Stimulated activated naive CD8-positive, alpha-beta T cell treated with anti-CD3 and anti-CD28 coated beads, Interleukin-15, Interleukin-2, amounts not matched to agents 100 ng/mL and 50 ng/mL, for 24 hours (primary cell): ENCODE results near the gene TUBGCP6.
A peak's percentile ranks its signal among the peaks of the same experiment; 100 is the strongest.

Experiments used
- H3K27ac Mint-ChIP-seq: one replicate; pipeline ENCODE4 v1.8.0; 2021; ENCODE audit warnings: mild to moderate bottlenecking, mixed read lengths
- H3K27me3 Mint-ChIP-seq: one replicate; pipeline ENCODE4 v1.8.0; 2021; ENCODE audit warnings: mixed read lengths
- H3K36me3 Mint-ChIP-seq: one replicate; pipeline ENCODE4 v1.8.0; 2021; ENCODE audit warnings: low read depth, mixed read lengths
- H3K4me1 Mint-ChIP-seq: one replicate; pipeline ENCODE4 v1.8.0; 2021; ENCODE audit warnings: low read depth, mixed read lengths
- H3K4me3 Mint-ChIP-seq: one replicate; pipeline ENCODE4 v1.8.0; 2021; ENCODE audit warnings: mild to moderate bottlenecking, mixed read lengths
- H3K9me3 Mint-ChIP-seq: one replicate; pipeline ENCODE4 v1.8.0; 2021; ENCODE audit warnings: mixed read lengths

The TUBGCP6 gene

DNA sequence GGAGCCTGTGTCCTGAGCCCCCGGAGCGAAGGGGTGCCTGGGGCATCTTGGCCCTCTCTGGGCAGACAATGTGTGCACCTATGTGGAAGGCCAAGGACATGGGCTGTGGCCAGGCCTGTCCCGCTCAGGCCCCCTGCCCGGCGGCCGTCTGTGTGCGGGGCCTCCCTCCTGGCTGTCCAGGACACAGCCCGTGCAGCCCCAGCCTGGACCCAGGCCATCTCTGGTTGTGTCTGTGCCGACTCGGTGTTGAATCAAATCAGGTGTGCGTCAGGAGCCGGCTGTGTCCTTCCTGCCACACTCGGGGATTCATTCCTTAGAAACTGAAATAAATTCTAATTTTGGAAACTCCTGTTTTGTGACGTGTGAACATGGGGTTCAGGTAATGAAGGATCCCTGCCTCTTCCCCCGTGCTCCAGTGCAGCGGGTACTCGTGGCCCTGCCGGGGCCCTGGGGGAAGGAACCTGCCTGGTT lies 45.5 kb downstream of the TUBGCP6 start:
- H3K4me3 Mint-ChIP-seq: peak overlapping the region; percentile 60
- peak overlapping the region; percentile 65 for H3K27ac Mint-ChIP-seq
- no peaks in the 10 kb centered on the region for H3K9me3 Mint-ChIP-seq
- no peaks in the 10 kb centered on the region for H3K27me3 Mint-ChIP-seq
- H3K36me3 Mint-ChIP-seq: peaks cover 10% of the 10 kb centered on the region
- peaks cover 25% of the 10 kb centered on the region for H3K4me1 Mint-ChIP-seq

DNA sequence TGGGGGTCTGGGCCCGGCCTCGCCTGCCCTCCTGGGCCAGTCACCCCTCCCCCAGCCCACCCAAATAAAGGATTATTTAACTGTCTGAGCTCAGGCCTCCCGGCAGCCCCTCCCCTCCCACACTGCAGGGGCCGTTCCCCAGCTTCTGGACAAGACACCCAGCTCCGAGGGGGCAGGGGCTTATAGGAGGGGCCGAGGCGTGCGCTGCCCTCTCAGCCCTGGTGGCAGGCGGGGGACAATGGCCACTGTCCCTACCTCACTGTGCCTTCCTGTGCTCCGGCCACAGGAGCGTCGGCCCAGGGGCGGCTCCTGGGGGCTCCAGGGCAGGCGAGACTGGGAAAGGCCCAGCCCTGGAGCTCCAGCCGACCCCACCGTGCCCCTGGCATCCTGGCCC lies 46.2 kb downstream of the TUBGCP6 start:
- H3K36me3 Mint-ChIP-seq: peaks cover 6% of the 10 kb centered on the region
- H3K4me1 Mint-ChIP-seq: peaks cover 21% of the 10 kb centered on the region
- H3K27ac Mint-ChIP-seq: no peak overlapping the region
- no peaks in the 10 kb centered on the region for H3K9me3 Mint-ChIP-seq
- H3K4me3 Mint-ChIP-seq: no peak overlapping the region
- H3K27me3 Mint-ChIP-seq: no peaks in the 10 kb centered on the region

DNA sequence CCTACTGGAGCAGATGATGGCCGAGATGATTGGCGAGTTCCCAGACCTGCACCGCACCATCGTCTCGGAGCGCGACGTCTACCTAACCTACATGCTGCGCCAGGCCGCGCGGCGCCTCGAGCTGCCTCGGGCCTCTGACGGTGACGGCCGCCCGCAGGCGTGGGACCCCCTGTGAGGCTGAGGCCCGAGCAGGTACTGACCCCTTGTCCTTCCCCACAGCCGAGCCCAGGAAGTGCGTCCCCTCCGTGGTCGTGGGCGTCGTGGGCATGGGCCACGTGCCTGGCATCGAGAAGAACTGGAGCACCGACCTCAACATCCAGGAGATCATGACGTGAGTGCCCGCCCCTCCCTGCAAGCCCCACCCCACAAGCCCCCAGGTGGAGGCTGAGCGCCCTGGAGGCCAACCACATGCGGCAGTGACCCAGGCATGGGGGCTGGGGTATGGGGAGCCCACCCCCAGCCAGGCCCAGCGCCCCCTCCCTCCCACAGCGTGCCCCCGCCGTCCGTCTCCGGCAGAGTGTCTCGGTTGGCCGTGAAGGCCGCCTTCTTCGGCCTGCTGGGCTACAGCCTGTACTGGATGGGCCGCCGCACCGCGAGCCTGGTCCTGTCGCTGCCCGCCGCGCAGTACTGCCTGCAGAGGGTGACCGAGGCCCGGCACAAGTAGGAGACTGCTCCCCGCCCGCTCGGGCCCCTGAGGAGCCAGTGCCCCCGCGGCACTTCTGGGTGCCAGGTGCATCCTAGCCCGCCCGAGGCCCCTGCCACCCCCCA lies 46.8 kb downstream of the TUBGCP6 start:
- Mint-ChIP-seq H3K9me3 (no peaks in the 10 kb centered on the region), H3K36me3 (no peaks in the 10 kb centered on the region), H3K4me1 (peaks cover 20% of the 10 kb centered on the region), H3K27me3 (no peaks in the 10 kb centered on the region), H3K4me3 (no peak overlapping the region), H3K27ac (no peak overlapping the region)

DNA sequence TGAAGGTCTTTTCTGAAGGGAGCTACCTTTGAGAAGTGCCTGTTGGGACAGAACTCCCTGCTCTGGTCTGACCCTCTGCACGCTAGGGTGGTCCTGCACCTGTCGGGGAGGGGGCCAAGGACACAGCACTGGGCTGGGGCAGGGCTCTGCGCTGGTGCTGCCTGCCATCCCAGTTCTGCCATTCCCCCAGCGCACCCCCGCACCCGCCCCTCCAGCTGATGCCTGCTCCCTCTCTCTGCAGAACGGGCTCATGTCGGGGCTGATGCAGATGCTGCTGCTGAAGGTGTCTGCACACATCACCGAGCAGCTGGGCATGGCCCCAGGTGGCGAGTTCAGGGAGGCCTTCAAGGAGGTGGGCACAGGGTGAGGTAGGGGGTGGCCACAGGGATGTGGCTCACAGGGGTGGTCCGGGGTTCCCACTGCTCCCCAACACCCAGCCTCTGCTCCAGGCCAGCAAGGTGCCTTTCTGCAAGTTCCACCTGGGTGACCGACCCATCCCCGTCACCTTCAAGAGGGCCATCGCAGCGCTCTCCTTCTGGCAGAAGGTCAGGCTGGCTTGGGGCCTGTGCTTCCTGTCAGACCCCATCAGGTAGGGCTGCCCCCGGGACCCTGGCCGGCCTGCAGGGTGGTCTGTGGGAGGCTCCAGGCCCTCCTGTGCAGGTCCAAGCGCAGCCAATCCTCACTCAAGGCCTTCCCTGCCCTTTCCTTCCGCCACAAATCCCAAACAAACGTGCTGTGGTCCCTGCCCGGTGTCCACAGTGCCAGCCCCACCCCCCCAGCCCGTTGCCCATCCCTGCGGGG lies 47.6 kb downstream of the TUBGCP6 start:
- no peak overlapping the region for H3K27ac Mint-ChIP-seq
- H3K27me3 Mint-ChIP-seq: no peaks in the 10 kb centered on the region
- peaks cover 4% of the 10 kb centered on the region for H3K36me3 Mint-ChIP-seq
- no peak overlapping the region for H3K4me3 Mint-ChIP-seq
- no peaks in the 10 kb centered on the region for H3K9me3 Mint-ChIP-seq
- H3K4me1 Mint-ChIP-seq: peaks cover 22% of the 10 kb centered on the region

- Mint-ChIP-seq H3K27me3 (no peaks in the 10 kb centered on the region), H3K4me1 (peaks cover 28% of the 10 kb centered on the region), H3K9me3 (no peaks in the 10 kb centered on the region), H3K27ac (no peak overlapping the region), H3K4me3 (no peak overlapping the region), H3K36me3 (peaks cover 12% of the 10 kb centered on the region)
Observed at GRCh38 chr22:50196256-50196655, 48.6 kb downstream of the TUBGCP6 start.

- peaks cover 37% of the 10 kb centered on the region for H3K4me1 Mint-ChIP-seq
- H3K4me3 Mint-ChIP-seq: no peak overlapping the region
- peaks cover 14% of the 10 kb centered on the region for H3K36me3 Mint-ChIP-seq
- H3K9me3 Mint-ChIP-seq: no peaks in the 10 kb centered on the region
- no peaks in the 10 kb centered on the region for H3K27me3 Mint-ChIP-seq
- H3K27ac Mint-ChIP-seq: no peak overlapping the region
Observed at GRCh38 chr22:50194037-50194805, 50.6 kb downstream of the TUBGCP6 start.

- Mint-ChIP-seq H3K36me3 (peaks cover 14% of the 10 kb centered on the region), H3K27ac (no peak overlapping the region), H3K4me1 (peaks cover 41% of the 10 kb centered on the region), H3K4me3 (no peak overlapping the region), H3K9me3 (no peaks in the 10 kb centered on the region), H3K27me3 (no peaks in the 10 kb centered on the region)
Observed at GRCh38 chr22:50193621-50194020, 51.2 kb downstream of the TUBGCP6 start.

GRCh38 chr22:50192436-50193204 lies 52.2 kb downstream of the TUBGCP6 start:
- H3K9me3 Mint-ChIP-seq: no peaks in the 10 kb centered on the region
- H3K36me3 Mint-ChIP-seq: peaks cover 14% of the 10 kb centered on the region
- H3K4me1 Mint-ChIP-seq: peaks cover 48% of the 10 kb centered on the region
- no peaks in the 10 kb centered on the region for H3K27me3 Mint-ChIP-seq
- peak overlapping the region; percentile 86 for H3K4me3 Mint-ChIP-seq
- H3K27ac Mint-ChIP-seq: peak overlapping the region; percentile 98

GRCh38 chr22:50190941-50191741 lies 53.7 kb downstream of the TUBGCP6 start:
- Mint-ChIP-seq H3K27ac (peak overlapping the region; percentile 98), H3K4me3 (peak overlapping the region; percentile 86), H3K9me3 (no peaks in the 10 kb centered on the region), H3K4me1 (peaks cover 53% of the 10 kb centered on the region), H3K36me3 (peaks cover 17% of the 10 kb centered on the region), H3K27me3 (no peaks in the 10 kb centered on the region)

GRCh38 chr22:50190182-50190940 lies 54.5 kb downstream of the TUBGCP6 start:
- peaks cover 17% of the 10 kb centered on the region for H3K36me3 Mint-ChIP-seq
- H3K9me3 Mint-ChIP-seq: no peaks in the 10 kb centered on the region
- H3K27me3 Mint-ChIP-seq: no peaks in the 10 kb centered on the region
- H3K27ac Mint-ChIP-seq: peak overlapping the region; percentile 98
- peaks cover 55% of the 10 kb centered on the region for H3K4me1 Mint-ChIP-seq
- peak overlapping the region; percentile 86 for H3K4me3 Mint-ChIP-seq

DNA sequence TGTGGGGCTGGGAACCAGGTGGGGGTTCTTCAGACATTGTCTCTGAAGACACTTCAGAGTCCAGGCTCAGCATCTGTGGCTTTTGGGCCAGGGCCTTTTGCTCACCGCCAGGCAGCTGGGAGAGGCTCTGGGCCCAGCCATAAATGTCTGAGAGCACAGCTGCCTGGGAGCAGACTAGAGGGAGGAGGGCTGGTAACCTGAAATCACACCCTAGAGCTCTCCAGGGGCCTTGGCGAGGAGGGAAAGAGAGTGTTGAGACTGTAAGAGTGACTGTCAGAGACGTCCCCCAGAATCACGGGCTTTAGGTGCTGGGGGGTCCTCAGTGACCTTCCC lies 55.0 kb downstream of the TUBGCP6 start:
- H3K9me3 Mint-ChIP-seq: no peaks in the 10 kb centered on the region
- H3K4me3 Mint-ChIP-seq: peak overlapping the region; percentile 86
- peaks cover 17% of the 10 kb centered on the region for H3K36me3 Mint-ChIP-seq
- peak overlapping the region; percentile 79 for H3K27ac Mint-ChIP-seq
- no peaks in the 10 kb centered on the region for H3K27me3 Mint-ChIP-seq
- peaks cover 56% of the 10 kb centered on the region for H3K4me1 Mint-ChIP-seq

GRCh38 chr22:50189184-50189848 lies 55.5 kb downstream of the TUBGCP6 start:
- peak overlapping the region; percentile 41 for H3K4me3 Mint-ChIP-seq
- H3K27ac Mint-ChIP-seq: peak overlapping the region; percentile 79
- peaks cover 17% of the 10 kb centered on the region for H3K36me3 Mint-ChIP-seq
- H3K27me3 Mint-ChIP-seq: no peaks in the 10 kb centered on the region
- H3K9me3 Mint-ChIP-seq: no peaks in the 10 kb centered on the region
- peaks cover 59% of the 10 kb centered on the region for H3K4me1 Mint-ChIP-seq

- no peaks in the 10 kb centered on the region for H3K27me3 Mint-ChIP-seq
- no peak overlapping the region for H3K4me3 Mint-ChIP-seq
- H3K27ac Mint-ChIP-seq: no peak overlapping the region
- H3K9me3 Mint-ChIP-seq: no peaks in the 10 kb centered on the region
- H3K36me3 Mint-ChIP-seq: peaks cover 17% of the 10 kb centered on the region
- peaks cover 58% of the 10 kb centered on the region for H3K4me1 Mint-ChIP-seq
Observed at GRCh38 chr22:50188356-50188755, 56.5 kb downstream of the TUBGCP6 start.
